Left lung (tissue), 14 donors: ENCODE measurements around the gene TBL1X. TPM values are rescaled to one million over a fixed set of nuclear protein-coding genes. Genes with fewer than 3 reads are reported as not detected.

ENCODE experiments used
- ATAC-seq: fragments of 200-7000 bp; cut with Tn5 transposase; one replicate; pipeline ENCODE4 v1.9.1; 2020; ENCODE audit warnings: moderate library complexity
- DNase-seq, 4 donors: peaks; one replicate each; pipeline ENCODE4 v3.0.0-alpha.2; 2013 to 2020
- H3K27ac ChIP-seq, 2 donors: fragments of 200-600 bp; sonication (generic) in 1 of 2; one replicate each; pipeline versions ENCODE4 v1.5.0 to v1.8.0; 2020 to 2021
- H3K27me3 ChIP-seq, 2 donors: fragments of 200-600 bp; sonication (generic) in 1 of 2; one replicate each; pipeline versions ENCODE4 v1.5.0 to v1.8.0; 2020 to 2021
- H3K36me3 ChIP-seq, 2 donors: fragments of 200-600 bp; sonication (generic) in 1 of 2; one replicate each; pipeline versions ENCODE4 v1.5.0 to v1.8.0; 2020 to 2021
- H3K4me1 ChIP-seq, 2 donors: fragments of 200-600 bp; one replicate each; pipeline ENCODE4 v1.8.0; 2021
- H3K4me3 ChIP-seq, 2 donors: fragments of 200-600 bp; sonication (generic) in 1 of 2; one replicate each; pipeline versions ENCODE4 v1.5.0 to v1.8.0; 2020 to 2021; ENCODE audit warnings: mild to moderate bottlenecking in 1 of 2
- H3K9me3 ChIP-seq, 2 donors: fragments of 200-600 bp; sonication (generic) in 1 of 2; one replicate each; pipeline versions ENCODE4 v1.5.0 to v1.8.0; 2020 to 2021
- CTCF ChIP-seq, 2 donors: fragments of 200-600 bp; sonication (generic) in 1 of 2; IDR thresholded peaks; one replicate each; pipeline versions ENCODE4 v1.5.0 to v1.8.0; 2021; ENCODE audit warnings: antibody characterized with exemption in 2 of 2
- intact Hi-C, 2 donors: fragments of 100-400 bp; cut with DNase I; formaldehyde crosslinking; loops; one replicate each; pipeline versions ENCODE4 v1.11.2 to v1.14.2; 2022
- long read RNA-seq, 12 donors: library from polyadenylated mRNA in 2 of 12; unstranded in 2 of 12; transcript quantifications; one replicate each; pipeline ENCODE4 v2.0.0 and lab custom pipeline, GENCODE V29; 2019 to 2026
- polyA plus RNA-seq, 6 donors: library from polyadenylated mRNA; unstranded; fragments of 120-200 nt; gene quantifications; one replicate each; pipeline ENCODE4 v1.2.1, GENCODE V29; 2013; ENCODE audit not compliant: insufficient read length in 6 of 6
- total RNA-seq, 2 donors: library from RNA; stranded (reverse); fragmentation: NEBNext Ultra II Directional; extraction: Animal tissue kit (Norgen Biotek cat#: 25700); gene quantifications; one replicate each; pipeline ENCODE4 v1.2.1, GENCODE V29; 2021
- donor health status: DM: no; HTN: yes; CAD: no.
- donor health status: DM: no; HTN: no; CAD: no.

TBL1X gene
- total RNA-seq (10 to 100 TPM; 13.4 to 20.3 TPM), polyA plus RNA-seq (10 to 100 TPM; 20.3 to 24.6 (median 22.7) TPM)
- long read RNA-seq, donor 1, full-length matches to known transcripts, result 1 of 1 reads
- long read RNA-seq, donor 1, partial matches to known transcripts, result 0 of 1 reads
- long read RNA-seq, donor 1, other reads (novel, unspliced or antisense), result 0 of 1 reads
- long read RNA-seq, donor 2, full-length matches to known transcripts, result 3 of 8 reads
- long read RNA-seq, donor 2, partial matches to known transcripts, result 5 of 8 reads
- long read RNA-seq, donor 2, other reads (novel, unspliced or antisense), result 0 of 8 reads
- long read RNA-seq, donor 3, full-length matches to known transcripts, result 1 of 1 reads
- long read RNA-seq, donor 3, partial matches to known transcripts, result 0 of 1 reads
- long read RNA-seq, donor 3, other reads (novel, unspliced or antisense), result 0 of 1 reads
- long read RNA-seq, donor 4, partial matches to known transcripts, result 2 of 2 reads
- long read RNA-seq, donor 4, other reads (novel, unspliced or antisense), result 0 of 2 reads
- long read RNA-seq, donor 5, result 0 reads
- long read RNA-seq, donor 6, partial matches to known transcripts, result 7 of 7 reads
- long read RNA-seq, donor 6, other reads (novel, unspliced or antisense), result 0 of 7 reads
- long read RNA-seq, donor 7, full-length matches to known transcripts, result 2 of 2 reads
- long read RNA-seq, donor 7, partial matches to known transcripts, result 0 of 2 reads
- long read RNA-seq, donor 7, other reads (novel, unspliced or antisense), result 0 of 2 reads
- long read RNA-seq, donor 8, full-length matches to known transcripts, result 1 of 1 reads
- long read RNA-seq, donor 8, partial matches to known transcripts, result 0 of 1 reads
- long read RNA-seq, donor 8, other reads (novel, unspliced or antisense), result 0 of 1 reads
- long read RNA-seq, donor 9, result 0 reads
- long read RNA-seq, donor 10, partial matches to known transcripts, result 2 of 2 reads
- long read RNA-seq, donor 10, other reads (novel, unspliced or antisense), result 0 of 2 reads
- long read RNA-seq, donor 11, full-length matches to known transcripts, result 1 of 1 reads
- long read RNA-seq, donor 11, partial matches to known transcripts, result 0 of 1 reads
- long read RNA-seq, donor 11, other reads (novel, unspliced or antisense), result 0 of 1 reads
- long read RNA-seq, donor 12, full-length matches to known transcripts, result 1 of 23 reads
- long read RNA-seq, donor 12, partial matches to known transcripts, result 22 of 23 reads
- long read RNA-seq, donor 12, other reads (novel, unspliced or antisense), result 0 of 23 reads

- no peaks in the 10 kb centered on the region for H3K36me3 ChIP-seq
- ATAC-seq (peak; percentile 47), DNase-seq (peak; percentile 27 to 90 (median 50))
- H3K27me3 ChIP-seq, result peaks cover 0 to 19% of the 10 kb centered on the region in 2 donors
- H3K27ac ChIP-seq, result peak within 1 kb of the TSS in 1 of 2 donors; percentile 79
- H3K4me3 ChIP-seq, result peak within 1 kb of the TSS; percentile 50 to 54
- no peaks in the 10 kb centered on the region for H3K9me3 ChIP-seq
- intact Hi-C loops, result loop anchor here in 1 of 2 donors (5.0 kb wide), 1 partner anchor 122 kb away; no protein-coding TSS in a partner anchor
- H3K4me1 ChIP-seq, result peaks cover 6 to 35% of the 10 kb centered on the region in 2 donors
- TF ChIP-seq CTCF (IDR thresholded peaks at IDR 0.05), result no peak
Measured at GRCh38 chrX:9464435-9465371, at the start of gene TBL1X. Gene TBL1X, plus strand, starts transcription at chrX:9465058. Its CDS starts 188,529 bp downstream, at chrX:9653587.

GRCh38 chrX:9416562-9417348 lies 48.1 kb upstream of the TBL1X start:
- Histone ChIP-seq H3K9me3 (no peaks in the 10 kb centered on the region), H3K4me3 (no peak overlapping the region), H3K4me1 (peaks cover 0 to 8% of the 10 kb centered on the region in 2 donors), H3K36me3 (no peaks in the 10 kb centered on the region), H3K27ac (no peak overlapping the region), H3K27me3 (no peaks in the 10 kb centered on the region)
- intact Hi-C loops, result no loop called here
- no peak for TF ChIP-seq CTCF (IDR thresholded peaks at IDR 0.05)
- DNase-seq (peak in 2 of 4 donors; percentile 33 to 58), ATAC-seq (no peak)

GRCh38 chrX:9418262-9418661 lies 46.6 kb upstream of the TBL1X start:
- Histone ChIP-seq H3K9me3 (no peaks in the 10 kb centered on the region), H3K4me3 (no peak overlapping the region), H3K4me1 (peaks cover 0 to 8% of the 10 kb centered on the region in 2 donors), H3K27me3 (no peaks in the 10 kb centered on the region), H3K36me3 (no peaks in the 10 kb centered on the region), H3K27ac (no peak overlapping the region)
- no peak for TF ChIP-seq CTCF (IDR thresholded peaks at IDR 0.05)
- DNase-seq, result no peak
- intact Hi-C loops, result no loop called here
- no peak for ATAC-seq
